ENCODE results near the gene AAMP. TPM values are rescaled to one million over a fixed set of nuclear protein-coding genes. Genes with fewer than 3 reads are reported as not detected.

Gene AAMP
- total RNA-seq, 2 experiments from 2014 or later = 68.7 to 97.0 TPM

DNA sequence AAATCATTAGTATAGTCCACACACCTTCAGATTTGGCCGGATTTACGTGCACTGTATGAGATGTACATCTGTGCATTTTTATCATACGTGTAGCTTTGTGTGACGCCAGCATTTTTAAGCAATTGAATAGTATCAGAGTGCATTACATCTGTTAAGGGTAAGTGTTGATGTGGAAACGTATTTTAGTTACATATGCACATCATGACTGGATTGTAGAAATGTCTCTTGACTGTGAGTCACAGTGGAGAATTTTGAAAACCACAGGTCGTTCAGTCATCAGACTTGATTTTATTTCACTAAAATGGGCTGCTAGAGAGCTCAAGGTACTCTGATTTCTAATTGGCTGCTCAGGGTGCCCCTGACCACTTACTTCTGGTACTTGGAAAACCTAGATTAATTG is 14.5 kb downstream of the AAMP start:
- Histone ChIP-seq H3K36me3 (ENCODE audit: insufficient read depth, low read length) (peaks cover 65% of the 10 kb centered on the region), H3K4me3 (ENCODE audit: low read depth, low read length, poor library complexity, severe bottlenecking) (no peak overlapping the region), H3K27ac (ENCODE audit: low read depth, low read length, poor library complexity, severe bottlenecking) (no peak overlapping the region), H3K9me3 (ENCODE audit: low read length) (no peaks in the 10 kb centered on the region), H3K79me2 (ENCODE audit: insufficient read depth, low read depth, low read length) (no peaks in the 10 kb centered on the region), H3K9me2 (ENCODE audit: insufficient read depth, low read length) (no peaks in the 10 kb centered on the region), H3K4me1 (ENCODE audit: insufficient read depth, low read length, poor library complexity, severe bottlenecking) (peaks cover 29% of the 10 kb centered on the region), H4K20me1 (ENCODE audit: insufficient read depth, low read length) (no peaks in the 10 kb centered on the region), H2AFZ (ENCODE audit: low read length) (no peak overlapping the region), H3K4me2 (ENCODE audit: low read length) (no peak overlapping the region)
- no peak for TF ChIP-seq EZH2phosphoT487 (IDR thresholded peaks at IDR 0.05; ENCODE audit: borderline replicate concordance, low read depth, low read length)
- TF ChIP-seq CTCF (conservative IDR thresholded peaks at IDR 0.05; ENCODE audit: low read length) = no peak
- ChIA-PET POLR2A (interaction anchor here (0.6 to 1.5 kb wide), 4 partner anchors 11 to 1169 kb away, joined by 3 to 7 read pairs (median 4); no protein-coding TSS in a partner anchor), CTCF (ENCODE audit: unreplicated experiment) (interaction anchor here (1.7 kb wide), 1 partner anchor 24 kb away, joined by 4 read pairs; no protein-coding TSS in a partner anchor)
- intact Hi-C loops (cut with micrococcal nuclease; ENCODE audit: unreplicated experiment) = no loop called here
- no TSS peak for BruUV-seq (replicated peaks)
- DNase-seq (ENCODE audit: low spot score) = no peak

DNA sequence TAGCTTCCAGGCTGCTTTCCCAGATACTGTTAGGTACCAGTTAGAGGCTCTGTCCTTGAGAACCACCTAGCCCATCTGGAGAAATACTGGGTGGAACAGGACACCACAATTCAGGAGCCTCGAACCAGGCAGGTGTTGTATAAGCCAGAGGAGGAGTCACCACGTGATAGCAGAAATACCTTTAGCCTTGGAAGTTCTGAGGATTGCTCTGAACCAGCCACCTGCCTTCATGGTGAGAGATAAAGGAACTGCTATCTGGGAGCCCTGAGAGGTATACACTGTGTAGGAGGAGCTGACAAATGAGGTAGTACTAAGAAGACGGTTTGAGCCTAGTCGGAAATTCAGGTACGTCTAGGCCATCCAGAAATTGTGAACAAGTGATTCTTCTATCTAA is 16.7 kb downstream of the AAMP start:
- POLR2A ChIA-PET = interaction anchor here (0.6 to 1.0 kb wide), 4 partner anchors 34 to 389 kb away, joined by 3 read pairs; no protein-coding TSS in a partner anchor
- Histone ChIP-seq H3K9me2 (ENCODE audit: insufficient read depth, low read length) (no peaks in the 10 kb centered on the region), H3K4me2 (ENCODE audit: low read length) (no peak overlapping the region), H3K4me1 (ENCODE audit: insufficient read depth, low read length, poor library complexity, severe bottlenecking) (peaks cover 11% of the 10 kb centered on the region), H3K36me3 (ENCODE audit: insufficient read depth, low read length) (peaks cover 87% of the 10 kb centered on the region), H4K20me1 (ENCODE audit: insufficient read depth, low read length) (no peaks in the 10 kb centered on the region), H3K9me3 (ENCODE audit: low read length) (no peaks in the 10 kb centered on the region), H3K27ac (ENCODE audit: low read depth, low read length, poor library complexity, severe bottlenecking) (no peak overlapping the region), H2AFZ (ENCODE audit: low read length) (no peak overlapping the region), H3K4me3 (ENCODE audit: low read depth, low read length, poor library complexity, severe bottlenecking) (no peak overlapping the region), H3K79me2 (ENCODE audit: insufficient read depth, low read depth, low read length) (no peaks in the 10 kb centered on the region)
- DNase-seq (ENCODE audit: low spot score) = no peak
- TF ChIP-seq EZH2phosphoT487 (IDR thresholded peaks at IDR 0.05; ENCODE audit: borderline replicate concordance, low read depth, low read length) (no peak), CTCF (conservative IDR thresholded peaks at IDR 0.05; ENCODE audit: low read length) (no peak)
- BruUV-seq (replicated peaks) = no TSS peak
- intact Hi-C loops (cut with micrococcal nuclease; ENCODE audit: unreplicated experiment) = no loop called here
- CTCF ChIA-PET (ENCODE audit: unreplicated experiment) = no interaction called here

- Histone ChIP-seq H3K4me2 (ENCODE audit: low read length) (no peak overlapping the region), H2AFZ (ENCODE audit: low read length) (no peak overlapping the region), H3K4me3 (ENCODE audit: low read depth, low read length, poor library complexity, severe bottlenecking) (no peak overlapping the region), H3K27ac (ENCODE audit: low read depth, low read length, poor library complexity, severe bottlenecking) (no peak overlapping the region), H3K79me2 (ENCODE audit: insufficient read depth, low read depth, low read length) (no peaks in the 10 kb centered on the region), H3K4me1 (ENCODE audit: insufficient read depth, low read length, poor library complexity, severe bottlenecking) (peaks cover 6% of the 10 kb centered on the region), H4K20me1 (ENCODE audit: insufficient read depth, low read length) (no peaks in the 10 kb centered on the region), H3K9me3 (ENCODE audit: low read length) (no peaks in the 10 kb centered on the region), H3K9me2 (ENCODE audit: insufficient read depth, low read length) (no peaks in the 10 kb centered on the region), H3K36me3 (ENCODE audit: insufficient read depth, low read length) (peaks cover 93% of the 10 kb centered on the region)
- BruUV-seq (replicated peaks) = no TSS peak
- ChIA-PET CTCF (ENCODE audit: unreplicated experiment) (no interaction called here), POLR2A (interaction anchor here (0.6 to 1.0 kb wide), 3 partner anchors 15 to 61 kb away, joined by 3 to 6 read pairs (median 3); no protein-coding TSS in a partner anchor)
- TF ChIP-seq CTCF (conservative IDR thresholded peaks at IDR 0.05; ENCODE audit: low read length) = no peak
- TF ChIP-seq EZH2phosphoT487 (IDR thresholded peaks at IDR 0.05; ENCODE audit: borderline replicate concordance, low read depth, low read length) = no peak
- intact Hi-C loops (cut with micrococcal nuclease; ENCODE audit: unreplicated experiment) = no loop called here
- DNase-seq (ENCODE audit: low spot score) = no peak
Observed at GRCh38 chr2:218252509-218253231, 17.3 kb downstream of the AAMP start.
